Endothelial cell (in vitro differentiated cells): ENCODE data around the gene CALML4. TPM values are rescaled to one million over a fixed set of nuclear protein-coding genes. Genes with fewer than 3 reads are reported as not detected.
"Not testable (repeated sequence)": the region's sequence is repeated elsewhere in the genome, so short reads cannot be mapped to it uniquely, and the experiment has no call there.

Experiments
- DNase-seq: peaks from one replicate; pipeline ENCODE4 v3.0.0; 2021; ENCODE audit warnings: low spot score
- H3K27ac Mint-ChIP-seq: one replicate; pipeline ENCODE4 v1.8.0; 2021; ENCODE audit warnings: mixed read lengths, inconsistent platforms; ENCODE audit not compliant: unreplicated experiment
- H3K27me3 Mint-ChIP-seq: one replicate; pipeline ENCODE4 v1.8.0; 2021; ENCODE audit warnings: mild to moderate bottlenecking, moderate library complexity, mixed read lengths, inconsistent platforms; ENCODE audit not compliant: unreplicated experiment
- H3K36me3 Mint-ChIP-seq: one replicate; pipeline ENCODE4 v1.8.0; 2021; ENCODE audit warnings: mild to moderate bottlenecking, low read depth, mixed read lengths, inconsistent platforms; ENCODE audit not compliant: unreplicated experiment
- H3K4me1 Mint-ChIP-seq: one replicate; pipeline ENCODE4 v1.8.0; 2021; ENCODE audit warnings: mild to moderate bottlenecking, mixed read lengths, inconsistent platforms; ENCODE audit not compliant: unreplicated experiment
- H3K4me3 Mint-ChIP-seq: one replicate; pipeline ENCODE4 v1.8.0; 2021; ENCODE audit warnings: mild to moderate bottlenecking, mixed read lengths, inconsistent platforms; ENCODE audit not compliant: unreplicated experiment
- H3K9me3 Mint-ChIP-seq: one replicate; pipeline ENCODE4 v1.8.0; 2021; ENCODE audit warnings: mixed read lengths, inconsistent platforms; ENCODE audit not compliant: unreplicated experiment
- CTCF ChIP-seq: fragments of 200-600 bp; sonication (generic); IDR thresholded peaks from one replicate; pipeline ENCODE4 v1.5.0; 2021; ENCODE audit warnings: antibody characterized with exemption; ENCODE audit not compliant: unreplicated experiment
- total RNA-seq: library from RNA; stranded (reverse); fragmentation: NEBNext Ultra II Directional; extraction: Animal tissue kit (Norgen Biotek cat#: 25700); gene quantifications from one replicate; pipeline ENCODE4 v1.2.1, GENCODE V29; 2021; ENCODE audit not compliant: unreplicated experiment

Gene CALML4
- total RNA-seq, 1 donor from 2014 or later: 11.0 TPM

- Mint-ChIP-seq H3K27ac (no peak overlapping the region), H3K9me3 (no peaks in the 10 kb centered on the region), H3K36me3 (no peaks in the 10 kb centered on the region), H3K27me3 (no peaks in the 10 kb centered on the region), H3K4me3 (no peak overlapping the region), H3K4me1 (peaks cover 11% of the 10 kb centered on the region)
- TF ChIP-seq CTCF: no peak
- DNase-seq: no peak
Observed at GRCh38 chr15:68241088-68241935, 36.2 kb upstream of the CALML4 start.

- no peak for TF ChIP-seq CTCF
- no peak overlapping the region for H3K4me3 Mint-ChIP-seq
- peaks cover 13% of the 10 kb centered on the region for H3K4me1 Mint-ChIP-seq
- no peak for DNase-seq
- H3K27me3 Mint-ChIP-seq: no peaks in the 10 kb centered on the region
- no peak overlapping the region for H3K27ac Mint-ChIP-seq
- no peaks in the 10 kb centered on the region for H3K36me3 Mint-ChIP-seq
- no peaks in the 10 kb centered on the region for H3K9me3 Mint-ChIP-seq
Observed at GRCh38 chr15:68239025-68239424, 33.9 kb upstream of the CALML4 start.

DNA sequence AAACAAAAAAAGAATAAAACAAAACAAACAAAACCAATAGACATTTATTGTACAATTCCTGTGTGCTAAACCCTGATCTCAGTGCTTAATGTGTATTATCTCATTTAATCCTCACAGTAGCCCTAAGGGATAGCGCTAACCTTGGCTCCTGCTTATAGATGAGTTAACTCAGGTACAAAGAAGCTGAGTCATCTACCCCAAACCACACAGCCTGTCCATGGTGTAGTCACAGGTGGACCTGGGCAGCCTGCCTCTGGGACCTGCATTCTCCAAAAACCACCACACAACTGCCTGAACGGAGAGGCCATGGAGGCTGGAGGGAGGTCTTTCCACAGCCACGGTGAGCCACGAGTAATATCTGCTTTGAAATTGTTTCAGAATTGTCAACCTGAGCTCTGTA lies 29.9 kb upstream of the CALML4 start:
- H3K9me3 Mint-ChIP-seq: no peaks in the 10 kb centered on the region
- H3K4me3 Mint-ChIP-seq: no peak overlapping the region
- no peak for DNase-seq
- peaks cover 17% of the 10 kb centered on the region for H3K4me1 Mint-ChIP-seq
- no peak for TF ChIP-seq CTCF
- no peaks in the 10 kb centered on the region for H3K36me3 Mint-ChIP-seq
- H3K27me3 Mint-ChIP-seq: peaks cover 10% of the 10 kb centered on the region
- no peak overlapping the region for H3K27ac Mint-ChIP-seq

- Mint-ChIP-seq H3K27me3 (peaks cover 13% of the 10 kb centered on the region), H3K4me1 (peaks cover 20% of the 10 kb centered on the region)
- H3K9me3 Mint-ChIP-seq, DNase-seq, H3K36me3 Mint-ChIP-seq, H3K27ac Mint-ChIP-seq, H3K4me3 Mint-ChIP-seq: not testable (repeated sequence)
Observed at GRCh38 chr15:68234520-68234919, 29.4 kb upstream of the CALML4 start.

DNA sequence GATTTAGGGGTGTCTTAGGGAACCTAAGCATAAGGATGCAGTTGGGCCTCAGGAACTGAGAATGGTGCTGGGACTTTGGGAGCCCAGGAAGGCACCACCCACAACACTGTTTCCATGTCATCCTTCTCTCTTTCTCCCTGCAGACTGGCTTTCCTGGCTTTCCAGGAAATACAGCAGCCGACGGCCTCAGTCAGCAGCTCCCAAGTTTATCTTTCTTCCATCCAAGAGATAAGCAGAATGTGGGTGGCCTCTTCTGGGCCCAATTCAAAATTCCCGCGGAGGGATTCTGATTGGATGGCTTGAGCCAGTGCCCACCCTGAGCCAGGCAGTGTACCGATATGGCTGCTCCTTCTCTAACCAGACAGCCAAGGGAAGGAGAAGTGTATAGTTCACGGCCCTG lies 28.9 kb upstream of the CALML4 start:
- Mint-ChIP-seq H3K9me3 (no peaks in the 10 kb centered on the region), H3K27ac (no peak overlapping the region), H3K36me3 (no peaks in the 10 kb centered on the region), H3K4me1 (peaks cover 20% of the 10 kb centered on the region), H3K27me3 (peaks cover 13% of the 10 kb centered on the region), H3K4me3 (no peak overlapping the region)
- TF ChIP-seq CTCF: no peak
- DNase-seq: no peak
